Endometrium (tissue), 2 donors: Measurements from ENCODE around the gene UBA52.
A peak's percentile ranks its signal among the peaks of the same experiment; 100 is the strongest.
"Not testable (repeated sequence)": the region's sequence is repeated elsewhere in the genome, so short reads cannot be mapped to it uniquely, and the experiment has no call there.

ENCODE experiments used
- FAIRE-seq: peaks from 2 replicates; lab custom pipeline; 2012; peaks lifted over from hg19 to GRCh38; lab: Jason Lieb, UNC
- donor health status: control.
- donor health status: control.

The UBA52 gene

GRCh38 chr19:18571564-18572344, at the start of gene UBA52:
UBA52 (plus strand) TSS chr19:18571857; CDS start chr19:18573301, 1,444 bp downstream.
- FAIRE-seq: peak; percentile 96

- FAIRE-seq: peak; percentile 98
Observed at GRCh38 chr19:18522124-18522861, 49.4 kb upstream of the UBA52 start.

- FAIRE-seq: peak; percentile 8
Observed at GRCh38 chr19:18522862-18523440, 48.7 kb upstream of the UBA52 start.

GRCh38 chr19:18523841-18524240, 47.8 kb upstream of the UBA52 start:
- FAIRE-seq: no peak

- FAIRE-seq: no peak
Observed at GRCh38 chr19:18526316-18526715, 45.3 kb upstream of the UBA52 start.

GRCh38 chr19:18529782-18530181, 41.9 kb upstream of the UBA52 start:
- FAIRE-seq: no peak

- FAIRE-seq: no peak
Observed at GRCh38 chr19:18531485-18531884, 40.2 kb upstream of the UBA52 start.

- no peak for FAIRE-seq
Observed at GRCh38 chr19:18532168-18532890, 39.3 kb upstream of the UBA52 start.

GRCh38 chr19:18533058-18533457, 38.6 kb upstream of the UBA52 start:
- FAIRE-seq: no peak

- no peak for FAIRE-seq
Observed at GRCh38 chr19:18536475-18536874, 35.2 kb upstream of the UBA52 start.

GRCh38 chr19:18537431-18537830, 34.2 kb upstream of the UBA52 start:
- FAIRE-seq: no peak

GRCh38 chr19:18538115-18538514, 33.5 kb upstream of the UBA52 start:
- FAIRE-seq: no peak

- no peak for FAIRE-seq
Observed at GRCh38 chr19:18539372-18539771, 32.3 kb upstream of the UBA52 start.

- FAIRE-seq: not testable (repeated sequence)
Observed at GRCh38 chr19:18540200-18540599, 31.5 kb upstream of the UBA52 start.

GRCh38 chr19:18541258-18541991, 30.2 kb upstream of the UBA52 start:
- no peak for FAIRE-seq

GRCh38 chr19:18541992-18542940, 29.4 kb upstream of the UBA52 start:
- FAIRE-seq: no peak

- no peak for FAIRE-seq
Observed at GRCh38 chr19:18542941-18543813, 28.5 kb upstream of the UBA52 start, which contains the start of gene FKBP8. FKBP8 (minus strand) TSS chr19:18543573; CDS start chr19:18541970, 1,603 bp downstream.

- FAIRE-seq: no peak
Observed at GRCh38 chr19:18543814-18544475, 27.7 kb upstream of the UBA52 start.

- no peak for FAIRE-seq
Observed at GRCh38 chr19:18551631-18552030, 20.0 kb upstream of the UBA52 start.
